RWPE1 (cell line): ENCODE measurements around the gene GALNT12.

Experiments used
- CTCF ChIA-PET: fragments of 350-600 bp; sonication (Branson Sonifier 250); formaldehyde crosslinking; extraction: SDS; loops from one replicate; lab custom pipeline; 2021; lab: Yijun Ruan, JAX
- POLR2A ChIA-PET: fragments of 400-600 bp; formaldehyde crosslinking; extraction: SDS; loops from one replicate; lab custom pipeline; 2020; ENCODE audit warnings: antibody characterized with exemption; ENCODE audit not compliant: low non-redundant PET; lab: Yijun Ruan, JAX
- DNase-seq: peaks from one replicate; pipeline ENCODE4 v3.0.0; 2012; ENCODE audit warnings: low spot score
- H3K27ac ChIP-seq: fragments of 450-650 bp; 2 replicates; pipeline ENCODE4 v1.5.1; 2017
- TF ChIP-seq, protein P1 (sequence below): fragments of 450-650 bp; conservative IDR thresholded peaks from 2 replicates; pipeline ENCODE4 v1.5.1; 2017; ENCODE audit warnings: low read depth, mild to moderate bottlenecking

GALNT12 gene

DNA sequence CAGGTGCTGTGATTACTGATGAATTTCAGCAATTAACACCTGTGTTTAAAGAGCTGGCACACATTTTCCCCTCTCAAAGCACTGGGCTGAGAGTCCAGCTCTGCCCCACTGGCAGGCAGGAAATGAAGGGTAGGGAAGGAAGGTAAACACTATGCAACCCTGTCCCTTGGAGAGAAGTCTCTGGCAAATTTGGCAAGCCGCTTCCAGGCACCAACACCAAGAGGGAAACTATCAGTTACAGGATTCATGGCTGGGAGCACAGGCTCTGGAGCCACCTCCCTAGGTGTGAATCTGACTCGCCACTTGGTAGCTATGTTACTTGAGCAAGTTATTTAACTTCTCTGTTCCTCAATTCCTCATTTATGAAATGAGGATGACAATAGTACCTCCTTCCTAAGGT is 14.4 kb upstream of the GALNT12 start:
- DNase-seq, result no peak
- TF ChIP-seq, protein P1, sequence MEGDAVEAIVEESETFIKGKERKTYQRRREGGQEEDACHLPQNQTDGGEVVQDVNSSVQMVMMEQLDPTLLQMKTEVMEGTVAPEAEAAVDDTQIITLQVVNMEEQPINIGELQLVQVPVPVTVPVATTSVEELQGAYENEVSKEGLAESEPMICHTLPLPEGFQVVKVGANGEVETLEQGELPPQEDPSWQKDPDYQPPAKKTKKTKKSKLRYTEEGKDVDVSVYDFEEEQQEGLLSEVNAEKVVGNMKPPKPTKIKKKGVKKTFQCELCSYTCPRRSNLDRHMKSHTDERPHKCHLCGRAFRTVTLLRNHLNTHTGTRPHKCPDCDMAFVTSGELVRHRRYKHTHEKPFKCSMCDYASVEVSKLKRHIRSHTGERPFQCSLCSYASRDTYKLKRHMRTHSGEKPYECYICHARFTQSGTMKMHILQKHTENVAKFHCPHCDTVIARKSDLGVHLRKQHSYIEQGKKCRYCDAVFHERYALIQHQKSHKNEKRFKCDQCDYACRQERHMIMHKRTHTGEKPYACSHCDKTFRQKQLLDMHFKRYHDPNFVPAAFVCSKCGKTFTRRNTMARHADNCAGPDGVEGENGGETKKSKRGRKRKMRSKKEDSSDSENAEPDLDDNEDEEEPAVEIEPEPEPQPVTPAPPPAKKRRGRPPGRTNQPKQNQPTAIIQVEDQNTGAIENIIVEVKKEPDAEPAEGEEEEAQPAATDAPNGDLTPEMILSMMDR, result no peak
- POLR2A ChIA-PET, result no interaction called here
- CTCF ChIA-PET, result interaction anchor here (0.6 to 2.6 kb wide), 3 partner anchors 11 to 82 kb away, joined by 4 to 10 read pairs (median 10); no protein-coding TSS in a partner anchor
- 0 out of 2 replicates have a peak overlapping the region, but pooled peaks have one; percentile 7 for H3K27ac ChIP-seq

DNA sequence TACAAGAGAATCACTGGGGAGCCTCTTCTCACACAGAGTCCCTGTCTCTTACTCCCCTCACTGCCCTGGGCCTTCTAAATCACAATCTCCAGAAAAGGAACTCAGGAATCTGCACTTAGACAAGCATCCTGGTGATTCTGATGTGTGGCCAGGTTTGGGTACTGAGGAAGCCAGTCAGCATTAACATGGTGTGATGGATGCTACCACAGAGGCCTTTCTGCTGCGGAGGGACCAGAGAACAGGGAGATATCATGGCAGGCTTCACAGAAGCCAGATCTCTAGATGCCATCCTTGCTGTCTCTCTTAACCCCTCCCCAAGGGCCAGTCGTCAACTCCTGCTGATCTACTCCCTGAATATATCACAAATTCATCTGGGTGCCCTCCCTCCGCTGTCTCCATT is 12.7 kb upstream of the GALNT12 start:
- DNase-seq, result no peak

DNA sequence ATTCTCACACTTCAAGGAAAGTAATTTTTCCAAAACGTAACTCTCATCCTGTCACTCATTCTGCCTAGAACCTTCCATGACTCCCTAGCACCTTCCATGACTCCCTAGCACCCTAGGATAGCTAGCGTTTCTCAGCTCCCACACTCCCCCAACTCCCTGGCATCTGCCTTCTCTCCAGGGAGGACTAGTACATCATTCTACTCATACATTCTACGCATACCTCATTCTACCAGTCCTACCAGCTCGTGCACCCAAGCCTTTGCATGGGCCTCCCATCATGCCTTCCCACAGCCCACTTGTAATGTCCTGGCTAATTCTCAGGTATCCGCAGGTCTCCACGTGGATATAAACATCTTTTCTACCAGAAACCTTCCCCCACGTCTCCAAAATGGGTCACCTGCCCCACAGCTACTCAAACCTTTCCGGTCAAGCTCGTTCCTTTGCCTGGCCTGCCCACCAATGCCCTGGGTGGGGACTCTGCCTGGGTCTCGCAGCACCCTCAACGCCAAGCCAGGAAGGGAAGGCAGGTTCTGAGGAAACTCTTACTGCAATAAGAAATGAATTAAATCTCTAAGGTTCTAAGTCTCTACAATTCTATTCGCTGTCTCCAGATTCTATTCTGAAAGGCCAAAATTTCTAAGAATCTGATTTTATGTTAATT is 12.0 kb upstream of the GALNT12 start:
- TF ChIP-seq, protein P1, result no peak
- peak overlapping the region; percentile 66 for H3K27ac ChIP-seq
- ChIA-PET POLR2A (interaction anchor here (0.5 kb wide), 1 partner anchor 134 kb away, joined by 3 read pairs; no protein-coding TSS in a partner anchor), CTCF (interaction anchor here (0.8 to 1.2 kb wide), 4 partner anchors 11 to 480 kb away, joined by 3 to 6 read pairs (median 4); no protein-coding TSS in a partner anchor)
- DNase-seq, result no peak

More for the DNA sequence above, 12.7 kb upstream of the GALNT12 start:
- TF ChIP-seq, protein P1, result no peak
- CTCF ChIA-PET, result interaction anchor here (1.2 kb wide), 1 partner anchor 479 kb away, joined by 5 read pairs; no protein-coding TSS in a partner anchor
- H3K27ac ChIP-seq, result no peak overlapping the region
- POLR2A ChIA-PET, result interaction anchor here (0.5 kb wide), 1 partner anchor 135 kb away, joined by 3 read pairs; no protein-coding TSS in a partner anchor

DNA sequence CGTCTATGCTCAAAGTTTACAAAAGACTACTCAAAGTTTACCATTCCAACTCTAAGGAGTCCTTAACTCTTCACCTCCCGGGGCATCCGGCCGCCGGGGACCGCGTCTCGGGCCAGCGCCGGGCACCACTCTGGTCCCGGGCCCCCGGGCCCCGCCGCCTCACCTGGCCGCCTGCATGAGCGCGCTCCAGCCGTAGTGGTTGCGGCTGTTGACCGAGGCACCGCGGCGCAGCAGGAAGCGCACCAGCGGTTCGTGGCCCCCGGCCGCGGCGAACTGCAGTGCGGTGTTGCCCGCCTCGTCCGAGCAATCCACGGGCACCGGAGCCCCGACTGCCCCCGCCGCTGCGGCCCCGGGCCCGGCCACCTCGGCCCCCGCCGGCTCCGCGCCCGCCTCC is 11.5 kb upstream of the GALNT12 start:
- TF ChIP-seq, protein P1, result no peak
- ChIA-PET CTCF (interaction anchor here (0.7 to 1.4 kb wide), 7 partner anchors 10 to 481 kb away, joined by 3 to 7 read pairs (median 5); no protein-coding TSS in a partner anchor), POLR2A (no interaction called here)
- H3K27ac ChIP-seq, result peak overlapping the region; percentile 66
- peak; percentile 66 for DNase-seq

DNA sequence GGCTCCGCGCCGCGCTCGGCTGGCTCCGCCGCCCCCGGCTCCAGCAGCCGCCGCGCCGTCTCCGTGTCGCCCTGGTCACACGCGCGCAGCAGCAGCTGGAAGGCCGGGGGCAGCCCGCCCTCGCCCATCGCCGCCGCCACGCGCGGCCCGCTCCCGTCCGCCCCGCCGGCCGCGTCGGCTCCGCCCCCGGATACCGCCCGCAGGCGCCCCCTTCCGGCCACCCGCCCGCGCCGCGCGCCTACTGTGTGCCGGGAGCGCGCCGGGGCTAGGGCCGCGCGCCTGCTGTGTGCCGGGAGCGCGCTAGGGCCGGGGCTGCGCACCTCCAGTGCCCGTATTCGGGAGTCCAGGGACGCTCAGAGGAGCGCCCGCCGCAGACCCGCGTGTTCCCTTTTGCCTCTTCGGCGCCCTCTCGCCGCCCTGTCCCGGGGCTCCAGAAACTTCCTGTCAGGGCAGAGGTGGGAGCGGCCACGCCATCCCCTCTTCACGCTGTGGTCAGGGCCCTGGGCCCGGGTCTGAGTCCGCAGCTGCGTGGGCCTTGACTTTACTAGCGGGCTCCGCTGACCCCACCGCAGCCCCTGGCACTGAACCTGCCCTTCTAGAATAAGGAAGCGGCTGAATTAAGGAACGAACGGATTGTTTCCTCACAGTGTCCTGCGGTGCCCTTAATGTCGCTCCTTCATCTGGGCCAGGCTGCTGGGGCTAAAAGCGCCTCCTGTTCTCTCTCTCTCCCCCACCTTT is 10.9 kb upstream of the GALNT12 start, which contains the start of gene ANKS6:
Gene ANKS6, minus strand, starts transcription at position 192 of the 738 bp plus-strand sequence. Its CDS starts 64 bp downstream, at position 128.
- peak; percentile 93 for DNase-seq
- TF ChIP-seq, protein P1, result peak; percentile 96
- POLR2A ChIA-PET, result no interaction called here
- H3K27ac ChIP-seq, result peak within 1 kb of the TSS; percentile 66
- CTCF ChIA-PET, result interaction anchor here (0.5 to 1.5 kb wide), 7 partner anchors 10 to 481 kb away, joined by 3 to 7 read pairs (median 4); no protein-coding TSS in a partner anchor

DNA sequence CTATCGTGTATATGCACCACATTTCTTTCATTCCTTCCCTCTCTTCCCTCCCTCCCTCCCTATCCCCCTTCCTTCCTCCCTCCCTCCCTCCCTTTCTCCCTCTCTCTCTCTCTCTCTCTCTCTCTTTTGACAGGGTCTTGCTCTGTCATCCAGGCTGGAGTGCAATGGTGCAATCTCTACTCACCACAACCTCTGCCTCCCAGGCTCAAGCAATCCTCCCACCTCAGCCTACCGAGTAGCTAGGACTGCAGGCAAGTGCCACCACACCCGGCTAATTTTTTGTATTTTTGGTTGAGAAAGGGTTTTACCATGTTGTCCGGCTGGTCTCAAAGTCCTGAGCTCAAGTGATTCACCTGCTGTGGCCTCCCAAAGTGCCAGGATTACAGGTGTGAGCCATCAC is 10.0 kb upstream of the GALNT12 start:
- POLR2A ChIA-PET, result no interaction called here
- no peak for DNase-seq
- no peak overlapping the region for H3K27ac ChIP-seq
- TF ChIP-seq, protein P1, result no peak
- CTCF ChIA-PET, result interaction anchor here (0.6 to 1.5 kb wide), 3 partner anchors 419 to 482 kb away, joined by 3 to 4 read pairs (median 3); no protein-coding TSS in a partner anchor
